Astrocyte (in vitro differentiated cells and primary cell): ENCODE data around the gene C22orf31. TPM values are rescaled to one million over a fixed set of nuclear protein-coding genes. Genes with fewer than 3 reads are reported as not detected.

Experiments
- DNase-seq: peaks from one replicate; pipeline ENCODE4 v3.0.0-alpha.2; 2010; ENCODE audit warnings: low read depth
- FAIRE-seq: peaks from 2 replicates; lab custom pipeline; 2011; peaks lifted over from hg19 to GRCh38; lab: Jason Lieb, UNC
- H2AFZ ChIP-seq: 2 replicates; pipeline ENCODE4 v1.6.0; 2012; ENCODE audit warnings: low read depth, low read length, inconsistent platforms
- H3K27ac ChIP-seq: 2 replicates; pipeline ENCODE4 v1.5.1; 2011; ENCODE audit warnings: low read depth, low read length, inconsistent platforms
- H3K27me3 ChIP-seq: 2 replicates; pipeline ENCODE4 v1.6.0; 2011; ENCODE audit warnings: low read length, inconsistent platforms; ENCODE audit not compliant: insufficient read depth
- H3K36me3 ChIP-seq: 2 replicates; pipeline ENCODE4 v1.5.1; 2011; ENCODE audit warnings: low read length, inconsistent platforms; ENCODE audit not compliant: insufficient read depth
- H3K4me1 ChIP-seq: 2 replicates; pipeline ENCODE4 v1.5.1; 2011; ENCODE audit warnings: low read length, inconsistent platforms; ENCODE audit not compliant: insufficient read depth
- H3K4me2 ChIP-seq: 2 replicates; pipeline ENCODE4 v1.6.0; 2012; ENCODE audit warnings: low read length, inconsistent platforms
- H3K4me3 ChIP-seq: 2 replicates; pipeline ENCODE4 v1.5.1; 2011; ENCODE audit warnings: low read depth, mild to moderate bottlenecking, low read length, inconsistent platforms; ENCODE audit not compliant: insufficient read depth
- H3K79me2 ChIP-seq: 2 replicates; pipeline ENCODE4 v1.6.0; 2012; ENCODE audit warnings: mild to moderate bottlenecking, low read length, inconsistent platforms; ENCODE audit not compliant: insufficient read depth
- H3K9ac ChIP-seq: 2 replicates; pipeline ENCODE4 v1.6.0; 2012; ENCODE audit warnings: mild to moderate bottlenecking, low read length, inconsistent platforms
- H3K9me3 ChIP-seq: 2 replicates; pipeline ENCODE4 v1.5.1; 2012; ENCODE audit warnings: low read depth, mild to moderate bottlenecking, low read length, inconsistent platforms; ENCODE audit not compliant: insufficient read depth
- H4K20me1 ChIP-seq: 2 replicates; pipeline ENCODE4 v1.6.0; 2012; ENCODE audit warnings: low read length, inconsistent platforms; ENCODE audit not compliant: insufficient read depth
- H3K27ac Mint-ChIP-seq: one replicate; pipeline ENCODE4 v1.8.0; 2021; ENCODE audit warnings: mild to moderate bottlenecking, mixed read lengths; ENCODE audit not compliant: unreplicated experiment
- H3K27me3 Mint-ChIP-seq: one replicate; pipeline ENCODE4 v1.8.0; 2021; ENCODE audit warnings: low read depth, mixed read lengths; ENCODE audit not compliant: unreplicated experiment
- H3K36me3 Mint-ChIP-seq: one replicate; pipeline ENCODE4 v1.8.0; 2021; ENCODE audit warnings: low read depth, mixed read lengths; ENCODE audit not compliant: unreplicated experiment
- H3K4me1 Mint-ChIP-seq: one replicate; pipeline ENCODE4 v1.8.0; 2021; ENCODE audit warnings: low read depth, mixed read lengths; ENCODE audit not compliant: unreplicated experiment
- H3K4me3 Mint-ChIP-seq: one replicate; pipeline ENCODE4 v1.8.0; 2021; ENCODE audit warnings: mild to moderate bottlenecking, moderate library complexity, mixed read lengths; ENCODE audit not compliant: unreplicated experiment
- H3K9me3 Mint-ChIP-seq: one replicate; pipeline ENCODE4 v1.8.0; 2021; ENCODE audit warnings: mild to moderate bottlenecking, mixed read lengths; ENCODE audit not compliant: unreplicated experiment
- EZH2 ChIP-seq: IDR thresholded peaks from 2 replicates; pipeline ENCODE4 v1.6.1; 2012; ENCODE audit warnings: mild to moderate bottlenecking, low read length, inconsistent platforms; ENCODE audit not compliant: insufficient read depth
- total RNA-seq: library from RNA; stranded (reverse); gene quantifications from 2 replicates; pipeline ENCODE4 v1.2.1, GENCODE V29; 2021
- TF ChIP-seq, protein P1 (sequence below): IDR thresholded peaks from 2 replicates; pipeline ENCODE4 v1.5.1; 2011; ENCODE audit warnings: low read depth, mild to moderate bottlenecking, inconsistent platforms, low read length, moderate library complexity; ENCODE audit not compliant: insufficient read depth

The C22orf31 gene
- total RNA-seq, 1 donor from 2014 or later = not detected

DNA sequence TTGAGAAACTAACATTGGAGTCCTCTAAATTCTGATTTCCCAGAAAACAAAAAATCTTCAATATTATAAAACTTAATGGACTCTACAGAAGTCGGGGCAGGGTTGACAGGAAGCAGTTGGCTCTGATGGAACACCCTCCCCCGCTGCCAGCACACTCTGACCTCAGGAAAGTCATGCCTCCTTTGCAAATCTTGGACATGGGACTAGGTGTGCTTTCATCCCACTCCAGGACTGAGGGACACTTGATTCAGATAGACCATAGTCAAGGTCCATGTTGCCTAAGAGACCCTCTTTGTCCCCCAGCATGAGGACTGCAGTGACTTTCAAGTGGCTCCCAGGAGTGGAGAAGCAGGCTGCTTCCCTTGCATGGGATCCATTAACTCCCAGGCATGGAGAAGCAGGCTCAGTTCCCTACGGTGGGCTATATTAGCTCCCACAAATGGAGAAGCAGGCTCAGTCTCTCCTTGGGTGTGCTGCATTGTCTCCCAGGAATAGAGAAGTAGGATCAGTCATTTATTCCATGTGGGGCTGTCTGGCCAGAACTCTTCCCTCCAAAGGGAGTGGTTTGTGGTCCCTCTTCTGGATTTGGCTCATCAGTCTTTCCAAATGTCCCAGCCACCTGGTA, 38.3 kb downstream of the C22orf31 start:
- peaks cover 16% of the 10 kb centered on the region for H3K4me1 Mint-ChIP-seq
- peaks cover 7% of the 10 kb centered on the region for H3K36me3 Mint-ChIP-seq

GRCh38 chr22:29022101-29022817, 39.4 kb downstream of the C22orf31 start:
- no peaks in the 10 kb centered on the region for H3K9me3 ChIP-seq
- no peak overlapping the region for H3K4me3 ChIP-seq
- Mint-ChIP-seq H3K27ac (peak overlapping the region; percentile 3), H3K9me3 (peaks cover 3% of the 10 kb centered on the region), H3K4me1 (peaks cover 16% of the 10 kb centered on the region), H3K4me3 (no peak overlapping the region), H3K36me3 (peaks cover 7% of the 10 kb centered on the region), H3K27me3 (no peaks in the 10 kb centered on the region)
- no peak overlapping the region for H3K4me2 ChIP-seq
- H3K27ac ChIP-seq = no peak overlapping the region
- DNase-seq (no peak), FAIRE-seq (no peak)
- no peak overlapping the region for H2AFZ ChIP-seq
- H3K9ac ChIP-seq = no peak overlapping the region
- H3K79me2 ChIP-seq = no peaks in the 10 kb centered on the region
- H3K27me3 ChIP-seq = no peaks in the 10 kb centered on the region
- no peaks in the 10 kb centered on the region for H3K4me1 ChIP-seq
- TF ChIP-seq, protein P1, sequence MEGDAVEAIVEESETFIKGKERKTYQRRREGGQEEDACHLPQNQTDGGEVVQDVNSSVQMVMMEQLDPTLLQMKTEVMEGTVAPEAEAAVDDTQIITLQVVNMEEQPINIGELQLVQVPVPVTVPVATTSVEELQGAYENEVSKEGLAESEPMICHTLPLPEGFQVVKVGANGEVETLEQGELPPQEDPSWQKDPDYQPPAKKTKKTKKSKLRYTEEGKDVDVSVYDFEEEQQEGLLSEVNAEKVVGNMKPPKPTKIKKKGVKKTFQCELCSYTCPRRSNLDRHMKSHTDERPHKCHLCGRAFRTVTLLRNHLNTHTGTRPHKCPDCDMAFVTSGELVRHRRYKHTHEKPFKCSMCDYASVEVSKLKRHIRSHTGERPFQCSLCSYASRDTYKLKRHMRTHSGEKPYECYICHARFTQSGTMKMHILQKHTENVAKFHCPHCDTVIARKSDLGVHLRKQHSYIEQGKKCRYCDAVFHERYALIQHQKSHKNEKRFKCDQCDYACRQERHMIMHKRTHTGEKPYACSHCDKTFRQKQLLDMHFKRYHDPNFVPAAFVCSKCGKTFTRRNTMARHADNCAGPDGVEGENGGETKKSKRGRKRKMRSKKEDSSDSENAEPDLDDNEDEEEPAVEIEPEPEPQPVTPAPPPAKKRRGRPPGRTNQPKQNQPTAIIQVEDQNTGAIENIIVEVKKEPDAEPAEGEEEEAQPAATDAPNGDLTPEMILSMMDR = no peak
- TF ChIP-seq EZH2 = no peak
- no peaks in the 10 kb centered on the region for H4K20me1 ChIP-seq
- H3K36me3 ChIP-seq = no peaks in the 10 kb centered on the region

More for the DNA sequence above, 38.3 kb downstream of the C22orf31 start:
- TF ChIP-seq, protein P1 = no peak
- no peak for TF ChIP-seq EZH2
- no peaks in the 10 kb centered on the region for H3K79me2 ChIP-seq
- H3K9me3 Mint-ChIP-seq = peaks cover 3% of the 10 kb centered on the region
- H3K4me1 ChIP-seq = no peaks in the 10 kb centered on the region
- H3K27ac Mint-ChIP-seq = no peak overlapping the region
- FAIRE-seq (no peak), DNase-seq (no peak)
- no peak overlapping the region for H3K4me3 Mint-ChIP-seq
- H3K27ac ChIP-seq = no peak overlapping the region
- no peaks in the 10 kb centered on the region for H3K27me3 Mint-ChIP-seq
- no peaks in the 10 kb centered on the region for H3K9me3 ChIP-seq
- no peaks in the 10 kb centered on the region for H3K36me3 ChIP-seq
- H3K4me3 ChIP-seq = no peak overlapping the region
- H2AFZ ChIP-seq = no peak overlapping the region
- H3K4me2 ChIP-seq = no peak overlapping the region
- H4K20me1 ChIP-seq = no peaks in the 10 kb centered on the region
- H3K9ac ChIP-seq = no peak overlapping the region
- no peaks in the 10 kb centered on the region for H3K27me3 ChIP-seq
